GM10266 (cell line): ENCODE measurements around the gene BRCA2.

Experiments used
- DNase-seq: peaks from one replicate; pipeline ENCODE4 v3.0.0; 2012; ENCODE audit errors: extremely low spot score
- TF ChIP-seq, protein P1 (sequence below): IDR thresholded peaks from 2 replicates; pipeline ENCODE4 v1.5.1; 2012; ENCODE audit warnings: mild to moderate bottlenecking, low read depth; ENCODE audit not compliant: control insufficient read depth, insufficient read depth; ENCODE audit errors: missing control alignments

Gene BRCA2

DNA sequence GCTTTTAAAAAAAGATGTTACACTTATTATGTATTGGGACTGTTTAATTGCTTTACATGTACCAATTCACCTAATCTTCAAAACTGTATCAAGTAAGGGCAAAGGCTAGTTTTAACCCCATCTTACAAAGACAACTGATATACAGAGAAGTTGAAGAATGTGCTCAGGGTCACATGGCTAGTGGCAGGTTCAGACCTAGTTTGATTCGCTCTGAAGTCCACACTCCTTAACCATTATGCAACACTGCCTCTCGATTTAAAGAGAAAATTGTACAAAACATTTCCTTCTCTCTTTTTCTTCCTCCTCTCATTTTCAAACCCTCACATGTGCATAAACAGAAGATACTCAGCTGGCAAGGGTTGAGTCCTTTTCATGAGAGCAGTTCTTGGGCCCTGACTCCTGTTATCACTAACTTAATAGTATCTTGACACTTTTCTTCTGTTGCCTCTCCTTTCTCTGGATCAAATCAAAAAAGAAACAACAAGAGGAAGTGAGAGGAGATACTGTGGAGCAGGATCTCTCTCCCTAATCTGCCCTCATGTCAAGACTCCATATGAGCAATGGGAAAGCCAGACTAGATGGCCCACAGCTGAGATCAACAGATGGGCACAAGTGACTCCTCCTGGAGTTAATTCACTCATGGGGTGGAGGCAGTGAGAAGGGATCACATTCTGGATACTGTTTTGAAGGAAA, 131.6 kb downstream of the BRCA2 start:
- TF ChIP-seq, protein P1, sequence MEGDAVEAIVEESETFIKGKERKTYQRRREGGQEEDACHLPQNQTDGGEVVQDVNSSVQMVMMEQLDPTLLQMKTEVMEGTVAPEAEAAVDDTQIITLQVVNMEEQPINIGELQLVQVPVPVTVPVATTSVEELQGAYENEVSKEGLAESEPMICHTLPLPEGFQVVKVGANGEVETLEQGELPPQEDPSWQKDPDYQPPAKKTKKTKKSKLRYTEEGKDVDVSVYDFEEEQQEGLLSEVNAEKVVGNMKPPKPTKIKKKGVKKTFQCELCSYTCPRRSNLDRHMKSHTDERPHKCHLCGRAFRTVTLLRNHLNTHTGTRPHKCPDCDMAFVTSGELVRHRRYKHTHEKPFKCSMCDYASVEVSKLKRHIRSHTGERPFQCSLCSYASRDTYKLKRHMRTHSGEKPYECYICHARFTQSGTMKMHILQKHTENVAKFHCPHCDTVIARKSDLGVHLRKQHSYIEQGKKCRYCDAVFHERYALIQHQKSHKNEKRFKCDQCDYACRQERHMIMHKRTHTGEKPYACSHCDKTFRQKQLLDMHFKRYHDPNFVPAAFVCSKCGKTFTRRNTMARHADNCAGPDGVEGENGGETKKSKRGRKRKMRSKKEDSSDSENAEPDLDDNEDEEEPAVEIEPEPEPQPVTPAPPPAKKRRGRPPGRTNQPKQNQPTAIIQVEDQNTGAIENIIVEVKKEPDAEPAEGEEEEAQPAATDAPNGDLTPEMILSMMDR: no peak
- DNase-seq: no peak

DNA sequence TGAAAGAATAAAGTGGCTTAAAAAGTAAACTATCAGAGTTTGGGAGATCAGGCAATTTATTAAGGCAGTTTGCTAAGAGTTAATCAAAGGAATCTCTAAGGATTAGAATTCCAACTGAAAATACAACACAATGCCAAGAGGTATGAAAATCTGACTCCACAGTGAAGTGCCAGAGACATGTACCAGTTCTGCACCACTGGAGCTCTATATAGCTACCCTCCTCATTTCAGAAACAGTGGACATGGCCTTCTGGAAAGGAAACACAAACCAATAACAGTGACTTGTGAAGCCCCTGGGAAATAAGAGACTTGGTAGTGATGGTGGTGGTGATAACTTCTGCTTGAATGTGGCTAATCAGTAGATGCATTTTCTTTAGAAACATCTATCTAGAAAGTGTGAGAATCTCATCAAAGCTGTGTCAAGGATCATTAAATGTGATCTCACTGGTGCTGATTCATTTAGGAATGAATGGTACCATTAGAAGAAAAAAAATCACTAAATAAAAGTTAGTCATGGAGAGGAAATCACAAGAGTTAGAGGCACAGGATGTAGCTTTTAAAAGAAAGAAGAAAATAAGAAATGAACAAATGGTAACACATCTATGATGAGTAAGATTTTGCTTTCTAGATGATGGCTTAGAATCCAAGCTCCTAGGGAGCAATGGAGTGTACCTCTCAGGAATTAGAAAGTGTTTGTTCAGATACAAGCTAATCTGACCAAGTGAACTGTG, 132.8 kb downstream of the BRCA2 start:
- TF ChIP-seq, protein P1: no peak
- no peak for DNase-seq

DNA sequence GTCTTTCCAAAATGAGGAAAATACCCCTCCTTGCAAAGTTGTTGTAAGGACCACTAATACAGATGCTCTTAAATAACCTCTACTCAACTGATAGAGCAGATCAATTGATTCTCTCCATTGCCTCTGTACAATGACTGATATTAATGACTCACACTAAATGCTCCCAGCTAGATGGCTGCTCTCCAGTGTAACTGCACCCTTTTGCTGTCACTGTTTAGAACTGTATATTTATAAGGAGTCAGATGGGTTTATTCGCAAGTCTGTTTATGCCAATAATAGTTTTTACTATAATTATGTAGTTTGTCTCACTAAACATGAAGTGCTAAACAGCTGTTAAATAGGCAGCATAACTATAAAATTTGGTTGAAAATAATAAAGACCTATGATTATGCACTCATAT, 133.7 kb downstream of the BRCA2 start:
- no peak for DNase-seq
- TF ChIP-seq, protein P1: no peak
